Ureter (tissue), 1 donor: ENCODE data around the gene CYP21A2. TPM values are rescaled to one million over a fixed set of nuclear protein-coding genes. Genes with fewer than 3 reads are reported as not detected.
A peak's percentile ranks its signal among the peaks of the same experiment; 100 is the strongest.
"Not testable (repeated sequence)": the region's sequence is repeated elsewhere in the genome, so short reads cannot be mapped to it uniquely, and the experiment has no call there.

Source experiments
- DNase-seq: peaks from one replicate; pipeline ENCODE4 v3.0.0-alpha.2; 2020; ENCODE audit warnings: low spot score
- total RNA-seq: library from RNA; stranded (reverse); gene quantifications from one replicate; pipeline ENCODE4 v1.2.4, GENCODE V29; 2023
- donor health status: DM: yes; HTN: yes; CAD: no.

CYP21A2 gene
- total RNA-seq, 1 donor from 2014 or later: 3.8 TPM

GRCh38 chr6:32052626-32053025, 14.4 kb downstream of the CYP21A2 start:
- not testable (repeated sequence) for DNase-seq

- DNase-seq: not testable (repeated sequence)
Measured at GRCh38 chr6:32053314-32053713, 15.1 kb downstream of the CYP21A2 start.

- not testable (repeated sequence) for DNase-seq
Measured at GRCh38 chr6:32055756-32056155, 17.5 kb downstream of the CYP21A2 start.

GRCh38 chr6:32056254-32056653, 18.0 kb downstream of the CYP21A2 start:
- no peak for DNase-seq

- DNase-seq: no peak
Measured at GRCh38 chr6:32057966-32058365, 19.8 kb downstream of the CYP21A2 start.

- no peak for DNase-seq
Measured at GRCh38 chr6:32058511-32058963, 20.3 kb downstream of the CYP21A2 start.

- DNase-seq: no peak
Measured at GRCh38 chr6:32060966-32061655, 22.9 kb downstream of the CYP21A2 start.

GRCh38 chr6:32064706-32065105, 26.5 kb downstream of the CYP21A2 start:
- DNase-seq: no peak

GRCh38 chr6:32067521-32067920, 29.3 kb downstream of the CYP21A2 start:
- not testable (repeated sequence) for DNase-seq

GRCh38 chr6:32068315-32068714, 30.1 kb downstream of the CYP21A2 start:
- DNase-seq: not testable (repeated sequence)

GRCh38 chr6:32068867-32069266, 30.7 kb downstream of the CYP21A2 start:
- DNase-seq: no peak

GRCh38 chr6:32069460-32069859, 31.2 kb downstream of the CYP21A2 start:
- no peak for DNase-seq

GRCh38 chr6:32069878-32070515, 31.8 kb downstream of the CYP21A2 start:
- DNase-seq: no peak

- no peak for DNase-seq
Measured at GRCh38 chr6:32070814-32071543, 32.8 kb downstream of the CYP21A2 start.

GRCh38 chr6:32073101-32073500, 34.9 kb downstream of the CYP21A2 start:
- DNase-seq: no peak

GRCh38 chr6:32073613-32074012, 35.4 kb downstream of the CYP21A2 start:
- no peak for DNase-seq

- DNase-seq: no peak
Measured at GRCh38 chr6:32074996-32075532, 36.8 kb downstream of the CYP21A2 start.

- no peak for DNase-seq
Measured at GRCh38 chr6:32075781-32076180, 37.6 kb downstream of the CYP21A2 start.

GRCh38 chr6:32076321-32076809, 38.1 kb downstream of the CYP21A2 start:
- no peak for DNase-seq

GRCh38 chr6:32079566-32080290, 41.5 kb downstream of the CYP21A2 start:
- DNase-seq: no peak

GRCh38 chr6:32081168-32081990, 43.2 kb downstream of the CYP21A2 start:
- peak; percentile 62 for DNase-seq
